NCI-H82 treated with DMSO at 0.1 percent for 48 hours (cell line): Measurements from ENCODE around the gene AMPD3.

Experiments
- DNase-seq: peaks from one replicate; lab custom pipeline; 2025; ENCODE audit not compliant: unreplicated experiment; lab: John Stamatoyannopoulos, UW

Gene AMPD3

DNA sequence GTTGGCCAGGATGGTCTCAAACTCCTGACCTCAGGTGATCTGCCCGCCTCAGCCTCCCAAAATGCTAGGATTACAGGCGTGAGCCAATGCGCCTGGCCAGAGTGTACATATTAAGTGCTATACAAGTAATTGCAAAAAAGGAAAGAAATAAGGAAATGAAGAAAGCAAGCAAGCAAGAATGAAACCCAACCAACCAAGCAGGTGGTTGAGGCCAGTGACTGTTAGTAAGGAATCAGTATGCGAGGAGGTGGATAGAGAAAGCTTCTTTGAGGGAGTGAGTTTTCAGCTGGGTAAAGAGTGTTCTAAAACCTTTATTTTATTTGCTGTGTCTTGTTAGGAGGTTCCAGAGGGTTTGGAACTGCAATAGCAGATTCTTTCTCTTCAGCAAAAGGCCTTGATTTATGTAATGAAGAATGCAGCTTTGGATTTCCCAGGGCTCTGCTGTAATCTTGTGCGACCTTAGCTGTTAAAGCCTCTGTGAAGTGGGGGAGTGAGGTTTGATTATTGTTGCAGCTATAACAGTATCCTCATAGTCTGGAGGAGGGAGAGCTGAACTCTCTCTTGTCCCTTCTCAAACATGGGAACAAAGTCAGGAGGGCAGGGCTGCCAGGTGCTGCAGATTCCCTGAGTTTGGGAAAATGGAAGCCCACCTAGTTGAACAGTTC is 5.7 kb downstream of the AMPD3 start:
- DNase-seq: no peak

DNA sequence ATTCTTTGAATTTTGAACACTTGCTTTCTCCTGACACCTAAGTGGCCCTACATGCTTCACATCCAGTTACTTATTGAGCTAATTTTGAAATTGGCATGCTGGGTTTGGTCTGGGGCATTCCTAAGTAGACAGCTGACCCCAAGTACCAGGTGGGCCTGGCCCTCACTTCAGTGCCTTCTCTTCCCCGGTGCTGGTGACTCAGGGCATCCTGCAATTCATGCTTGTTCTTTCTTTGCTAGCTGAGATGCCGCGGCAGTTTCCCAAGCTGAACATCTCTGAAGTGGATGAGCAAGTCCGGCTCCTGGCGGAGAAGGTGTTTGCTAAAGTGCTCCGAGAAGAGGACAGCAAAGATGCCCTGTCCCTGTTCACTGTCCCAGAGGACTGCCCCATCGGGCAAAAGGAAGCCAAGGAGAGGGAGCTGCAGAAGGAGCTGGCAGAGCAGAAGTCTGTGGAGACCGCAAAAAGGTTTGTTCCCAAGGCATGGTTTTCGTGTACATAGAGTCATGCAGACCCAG is 6.3 kb downstream of the AMPD3 start:
- DNase-seq: no peak

DNA sequence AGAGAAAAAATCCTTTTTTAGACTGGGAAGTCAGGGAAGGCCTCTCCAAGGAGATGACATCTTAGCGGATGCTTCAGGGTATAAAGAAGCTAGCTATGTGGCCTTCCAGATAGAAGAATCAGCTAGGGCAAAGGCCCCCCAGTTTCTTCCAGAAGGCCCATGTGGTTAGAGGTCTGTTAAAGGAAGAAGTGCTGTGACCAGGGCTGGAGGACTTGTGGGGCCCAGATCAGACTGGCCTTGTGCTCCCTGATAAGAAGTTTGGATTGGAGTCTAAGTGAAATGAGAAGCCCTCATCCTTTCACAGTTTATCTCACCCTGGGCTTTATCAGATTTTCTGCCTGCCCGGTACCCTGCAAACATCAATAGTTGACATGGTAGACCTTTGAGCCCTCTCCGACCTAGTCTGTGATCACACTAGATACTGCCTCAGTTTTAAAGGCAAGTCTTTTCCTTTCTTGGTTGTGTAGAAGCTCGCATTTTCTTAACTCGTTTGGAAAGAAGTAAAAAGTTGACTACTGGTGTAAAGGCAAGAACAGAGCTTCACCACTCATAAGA is 7.8 kb downstream of the AMPD3 start:
- no peak for DNase-seq

GRCh38 chr11:10473371-10473770 is 18.3 kb downstream of the AMPD3 start:
- no peak for DNase-seq

DNA sequence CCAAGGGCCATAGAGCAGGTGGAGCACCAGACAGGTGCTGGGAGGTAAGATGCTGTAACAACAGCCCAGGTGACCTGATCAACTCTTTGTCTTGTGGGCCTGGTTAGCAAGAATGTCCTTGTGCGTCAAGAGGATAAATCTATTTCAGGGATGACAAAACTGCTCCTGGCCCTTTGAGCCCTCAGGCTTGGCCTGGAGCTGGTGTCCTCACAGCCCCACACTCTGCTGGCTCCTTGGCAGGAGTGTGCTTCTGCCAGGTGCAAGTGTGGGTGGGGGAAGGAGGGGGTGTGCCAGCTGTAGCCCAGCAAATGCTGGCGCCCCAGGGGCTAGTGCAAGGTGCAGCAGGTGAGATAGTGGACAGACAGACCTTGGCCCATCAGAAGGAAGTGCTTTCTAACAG is 19.5 kb downstream of the AMPD3 start:
- no peak for DNase-seq

DNA sequence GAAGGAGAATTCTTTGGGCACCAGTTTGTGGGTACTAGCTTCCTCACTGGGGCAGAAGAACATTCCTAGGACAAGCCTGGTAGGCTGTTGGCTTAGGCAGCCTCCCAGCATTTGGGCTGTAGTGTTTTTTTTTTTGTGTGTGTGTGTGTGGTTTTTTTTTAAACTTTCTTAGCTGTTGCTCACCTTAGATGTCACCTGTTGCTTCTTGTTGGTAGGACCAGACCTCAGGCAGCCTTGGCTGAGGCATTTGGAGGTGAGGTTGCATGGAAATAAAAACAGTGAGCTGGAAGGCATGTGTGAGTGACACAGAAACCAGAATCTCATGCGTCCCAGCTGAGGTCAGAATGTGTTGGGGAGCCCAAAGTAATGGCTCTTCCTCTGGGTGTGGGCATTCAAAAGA is 21.3 kb downstream of the AMPD3 start:
- no peak for DNase-seq

DNA sequence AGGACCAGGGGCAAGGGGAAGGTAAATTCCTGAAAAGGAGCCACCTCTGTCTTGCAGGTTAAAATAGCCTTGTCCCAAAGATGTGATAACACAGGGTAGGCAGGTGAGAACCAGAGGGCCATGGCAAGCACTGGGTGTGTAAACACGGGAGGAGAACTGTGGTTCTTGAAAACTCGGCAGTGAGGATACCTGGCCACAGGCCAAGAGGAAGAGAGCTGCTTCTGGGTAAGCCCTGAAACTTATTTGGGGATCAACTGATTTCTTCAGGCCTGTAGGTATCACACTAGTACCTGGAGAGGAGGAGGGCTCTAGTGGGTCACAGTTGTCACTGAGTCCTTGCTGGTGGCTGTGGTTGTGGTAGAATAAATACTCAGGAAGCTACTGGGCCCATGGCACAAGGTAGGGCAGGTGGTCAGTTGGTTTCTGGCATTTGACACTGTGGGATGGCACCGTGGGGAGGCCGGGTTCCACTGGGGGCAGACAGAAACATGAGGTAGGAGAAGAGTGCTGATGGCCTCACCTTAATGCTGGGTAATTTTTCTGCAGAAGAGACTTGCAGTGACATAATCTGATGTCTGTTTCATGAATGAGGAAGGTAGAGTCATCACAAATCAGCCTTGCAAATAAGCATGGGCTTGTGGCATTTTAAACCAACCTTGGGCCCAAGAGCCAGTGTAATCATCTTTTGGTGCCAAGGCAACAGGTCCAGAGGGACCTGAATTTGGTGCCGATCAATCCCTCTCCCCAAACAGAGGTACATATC is 22.0 kb downstream of the AMPD3 start:
- no peak for DNase-seq

GRCh38 chr11:10477690-10478046 is 22.6 kb downstream of the AMPD3 start:
- DNase-seq: no peak

DNA sequence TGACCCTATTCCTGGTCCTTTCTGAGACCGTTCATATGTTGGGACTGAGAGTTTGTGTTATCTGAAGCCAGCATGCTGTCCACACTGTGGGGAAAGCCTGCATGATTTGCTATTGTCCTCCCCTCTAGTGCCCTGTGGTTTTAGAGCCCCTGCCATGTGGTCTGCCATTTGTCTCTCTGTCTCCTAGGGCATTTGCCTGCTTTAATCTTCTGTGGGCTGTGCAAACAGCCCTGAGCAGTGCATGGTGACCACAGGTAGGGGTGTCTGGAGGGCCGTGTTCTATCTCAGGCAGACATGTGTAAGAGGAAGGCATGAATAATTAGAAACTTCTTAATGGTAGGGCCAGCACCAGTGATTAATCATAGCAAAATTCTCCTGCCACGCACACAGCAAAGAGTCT is 23.0 kb downstream of the AMPD3 start:
- DNase-seq: no peak

DNA sequence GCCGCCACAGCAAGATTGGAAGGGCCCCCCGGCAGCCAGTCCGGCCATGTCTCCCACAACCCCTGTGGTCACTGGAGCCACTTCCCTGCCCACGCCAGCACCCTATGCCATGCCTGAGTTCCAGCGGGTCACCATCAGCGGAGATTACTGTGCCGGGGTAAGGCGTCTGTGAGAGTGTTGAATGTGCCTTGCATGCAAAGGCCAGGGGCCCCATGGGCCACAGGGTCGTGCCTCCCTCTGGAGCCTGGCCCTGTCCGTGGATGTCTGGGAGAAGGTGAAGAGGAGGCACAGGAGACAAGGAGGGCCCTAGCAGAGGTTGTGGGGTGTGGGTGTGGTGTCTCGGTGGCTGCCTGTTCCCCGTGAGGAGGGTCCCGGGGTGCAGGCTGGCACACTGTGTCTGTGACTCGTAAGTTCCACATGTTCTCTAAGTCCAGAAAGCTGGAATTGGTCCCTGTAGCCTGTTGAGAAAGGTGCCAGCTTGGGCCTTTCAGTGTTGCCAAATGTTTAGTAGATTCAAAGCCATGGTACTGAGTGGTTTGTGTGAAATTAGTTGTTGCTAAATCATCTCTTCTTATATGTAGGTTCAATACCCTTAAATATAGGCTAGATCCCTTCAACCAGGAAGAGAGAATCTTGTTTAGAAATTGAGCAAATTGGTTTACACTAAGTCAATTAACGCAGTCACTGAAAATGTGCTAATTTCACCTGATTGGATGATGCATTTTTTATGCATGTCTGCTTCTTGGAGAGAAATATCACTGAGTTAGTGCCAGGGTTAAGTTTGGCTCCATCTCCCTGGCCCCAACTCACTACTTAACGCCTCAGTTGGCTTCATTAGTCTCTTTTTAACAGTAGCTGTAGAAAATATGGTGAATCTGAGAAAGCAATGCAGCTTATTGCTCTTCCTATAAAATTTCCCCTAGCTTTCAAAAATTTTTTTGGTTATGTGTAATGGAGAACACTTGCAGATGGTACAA is 23.8 kb downstream of the AMPD3 start:
- peak; percentile 5 for DNase-seq

- no peak for DNase-seq
Observed at GRCh38 chr11:10480026-10480425, 25.0 kb downstream of the AMPD3 start.

GRCh38 chr11:10480760-10481159 is 25.7 kb downstream of the AMPD3 start:
- no peak for DNase-seq

DNA sequence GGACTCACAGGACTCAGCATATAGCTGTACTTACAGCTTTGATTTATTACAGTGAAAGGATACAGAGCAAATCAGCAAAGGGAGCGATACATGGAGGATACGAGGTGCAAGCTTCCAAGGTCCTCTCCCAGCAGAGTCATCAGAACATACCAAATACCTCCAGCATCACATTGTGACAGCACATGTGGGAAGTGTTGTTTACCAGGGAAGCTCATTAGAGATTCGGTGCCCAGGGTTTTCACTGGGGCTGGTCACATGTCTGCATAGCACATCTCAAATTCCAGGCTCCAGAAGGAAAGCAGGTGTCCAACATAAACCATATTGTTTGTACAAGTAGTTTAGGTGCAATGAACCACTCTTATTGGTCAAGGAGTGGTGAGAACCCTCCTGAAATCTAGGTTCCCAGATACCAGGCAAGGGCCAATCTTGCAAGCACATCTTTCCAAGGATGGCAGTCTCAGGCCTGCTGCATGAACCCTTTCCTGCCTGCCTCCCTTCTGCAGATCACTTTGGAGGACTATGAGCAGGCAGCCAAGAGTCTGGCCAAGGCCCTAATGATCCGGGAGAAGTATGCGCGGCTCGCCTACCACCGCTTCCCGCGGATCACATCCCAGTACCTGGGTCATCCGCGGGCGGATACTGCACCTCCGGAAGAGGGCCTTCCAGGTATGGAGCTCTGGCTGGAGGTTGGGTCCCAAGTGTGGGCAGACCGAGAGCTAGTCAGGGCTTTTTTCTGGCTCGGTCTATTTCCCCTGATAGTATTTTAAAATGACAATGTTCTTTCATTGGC is 26.7 kb downstream of the AMPD3 start:
- no peak for DNase-seq

- DNase-seq: no peak
Observed at GRCh38 chr11:10483174-10483573, 28.1 kb downstream of the AMPD3 start.

DNA sequence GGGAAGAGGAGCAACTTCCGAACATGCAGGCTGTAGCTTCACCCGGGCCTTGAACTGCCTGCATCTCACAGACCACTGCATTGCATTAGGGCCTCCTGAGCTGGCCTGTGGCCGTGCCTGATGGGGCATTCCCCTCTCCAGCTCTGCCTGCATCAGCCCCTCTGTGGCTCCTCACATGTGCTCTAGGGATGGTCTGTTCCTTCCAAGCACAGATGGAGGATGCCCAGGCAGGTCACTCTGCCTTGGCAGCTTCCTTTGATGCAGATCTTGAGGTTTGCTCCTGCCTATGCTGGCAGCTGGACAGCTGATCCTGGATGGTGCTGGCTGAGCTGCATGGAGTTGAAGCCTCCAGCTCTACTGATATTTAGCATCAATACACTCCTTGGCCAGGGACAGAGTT is 28.5 kb downstream of the AMPD3 start:
- no peak for DNase-seq

DNA sequence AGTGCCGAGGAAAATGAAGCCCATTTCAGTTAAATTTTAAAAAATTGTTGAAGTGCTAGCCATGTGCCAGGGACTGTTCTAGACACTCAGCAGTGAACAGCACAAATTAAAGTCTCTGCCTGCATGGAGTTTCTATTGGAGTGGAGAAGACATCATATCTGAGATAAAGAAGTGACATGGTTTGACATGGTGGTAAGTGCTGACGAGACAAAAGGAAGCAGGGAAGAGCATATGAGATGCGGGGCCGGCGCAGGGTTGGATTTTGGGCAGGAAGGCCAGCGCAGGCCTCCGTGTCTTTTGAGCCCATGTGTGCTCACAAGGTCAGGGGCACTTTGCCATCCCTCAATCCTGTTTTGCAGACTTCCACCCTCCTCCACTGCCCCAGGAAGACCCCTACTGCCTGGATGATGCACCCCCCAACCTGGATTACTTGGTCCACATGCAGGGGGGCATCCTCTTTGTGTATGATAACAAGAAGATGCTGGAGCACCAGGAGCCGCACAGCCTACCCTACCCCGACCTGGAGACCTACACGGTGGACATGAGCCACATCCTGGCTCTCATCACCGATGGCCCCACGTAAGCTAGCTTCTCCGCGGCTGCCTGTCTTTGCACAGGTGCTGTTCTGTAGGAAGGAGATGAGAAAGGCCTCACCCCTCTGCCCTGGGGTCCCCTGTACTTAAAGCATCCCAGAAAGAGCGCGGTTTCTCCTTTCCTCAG is 29.6 kb downstream of the AMPD3 start:
- DNase-seq: no peak

DNA sequence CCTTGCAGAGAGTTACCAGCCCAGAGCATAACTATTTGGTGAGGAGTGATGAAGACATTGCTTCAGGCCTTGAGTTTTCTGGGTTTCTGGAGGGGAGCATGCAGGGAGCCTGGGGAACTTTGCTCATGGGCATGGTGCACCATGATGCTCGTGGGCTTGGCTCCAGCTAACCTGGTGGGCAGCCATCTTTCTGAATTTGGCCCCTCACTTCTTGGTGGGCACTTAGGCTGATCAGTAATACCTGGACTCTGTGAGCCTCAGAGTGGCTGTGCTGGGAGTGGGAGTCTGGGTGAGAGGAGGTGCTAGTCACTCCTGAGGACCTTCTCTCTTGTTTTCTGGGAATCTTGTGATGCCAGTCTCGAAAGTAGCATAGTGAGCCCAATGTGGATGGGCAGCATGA is 30.6 kb downstream of the AMPD3 start:
- no peak for DNase-seq

- DNase-seq: no peak
Observed at GRCh38 chr11:10486161-10486840, 31.2 kb downstream of the AMPD3 start.

GRCh38 chr11:10487002-10487647 is 32.1 kb downstream of the AMPD3 start:
- no peak for DNase-seq
